EL (cell line): Measurements from ENCODE around the gene BECN2.

Experiments
- DNase-seq: peaks from one replicate; pipeline ENCODE4 v3.0.0-alpha.2; 2016

The BECN2 gene, protein sequence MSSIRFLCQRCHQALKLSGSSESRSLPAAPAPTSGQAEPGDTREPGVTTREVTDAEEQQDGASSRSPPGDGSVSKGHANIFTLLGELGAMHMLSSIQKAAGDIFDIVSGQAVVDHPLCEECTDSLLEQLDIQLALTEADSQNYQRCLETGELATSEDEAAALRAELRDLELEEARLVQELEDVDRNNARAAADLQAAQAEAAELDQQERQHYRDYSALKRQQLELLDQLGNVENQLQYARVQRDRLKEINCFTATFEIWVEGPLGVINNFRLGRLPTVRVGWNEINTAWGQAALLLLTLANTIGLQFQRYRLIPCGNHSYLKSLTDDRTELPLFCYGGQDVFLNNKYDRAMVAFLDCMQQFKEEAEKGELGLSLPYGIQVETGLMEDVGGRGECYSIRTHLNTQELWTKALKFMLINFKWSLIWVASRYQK

DNA sequence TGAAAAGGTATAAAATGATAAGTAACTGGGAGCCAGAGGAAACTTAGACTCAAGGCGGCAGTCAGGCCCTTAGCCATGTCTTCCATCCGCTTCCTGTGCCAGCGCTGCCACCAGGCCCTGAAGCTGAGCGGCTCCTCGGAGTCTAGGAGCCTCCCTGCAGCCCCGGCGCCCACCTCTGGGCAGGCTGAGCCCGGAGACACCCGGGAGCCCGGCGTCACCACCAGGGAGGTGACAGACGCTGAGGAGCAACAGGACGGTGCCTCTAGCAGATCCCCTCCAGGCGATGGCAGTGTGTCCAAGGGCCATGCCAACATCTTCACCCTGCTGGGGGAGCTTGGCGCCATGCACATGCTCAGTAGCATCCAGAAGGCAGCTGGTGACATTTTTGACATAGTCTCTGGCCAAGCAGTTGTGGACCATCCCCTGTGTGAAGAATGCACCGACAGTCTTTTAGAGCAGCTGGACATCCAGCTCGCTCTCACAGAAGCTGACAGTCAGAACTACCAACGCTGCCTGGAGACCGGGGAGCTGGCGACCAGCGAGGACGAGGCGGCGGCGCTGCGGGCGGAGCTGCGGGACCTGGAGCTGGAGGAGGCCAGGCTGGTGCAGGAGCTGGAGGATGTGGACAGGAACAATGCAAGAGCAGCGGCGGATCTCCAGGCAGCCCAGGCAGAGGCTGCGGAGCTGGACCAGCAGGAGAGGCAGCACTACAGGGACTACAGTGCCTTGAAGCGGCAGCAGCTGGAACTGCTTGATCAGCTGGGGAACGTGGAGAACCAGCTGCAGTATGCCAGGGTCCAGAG lies at the start of gene BECN2:
Gene BECN2, plus strand, starts transcription at position 76 of the 803 bp plus-strand sequence. Its CDS starts 0 bp downstream, at position 76.
- DNase-seq: no peak

DNA sequence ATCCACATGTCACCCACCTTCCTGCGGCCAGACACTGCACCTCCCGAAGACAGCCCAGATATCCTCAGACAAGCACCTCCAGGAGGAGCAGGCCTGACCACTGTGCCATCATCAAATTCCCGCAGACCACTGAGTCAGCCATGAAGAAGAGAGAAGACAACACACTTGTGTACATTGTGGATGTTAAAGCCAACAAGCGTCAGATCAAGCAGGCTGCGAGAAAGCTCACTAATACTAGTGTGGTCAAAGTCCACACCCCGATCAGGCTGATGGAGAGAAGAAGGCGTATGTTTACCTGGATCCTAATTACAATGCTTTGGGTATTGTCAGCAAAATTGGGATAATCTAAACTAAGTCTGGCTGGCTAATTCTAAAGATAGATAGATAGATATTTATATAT lies 41.4 kb upstream of the BECN2 start:
- DNase-seq: no peak

DNA sequence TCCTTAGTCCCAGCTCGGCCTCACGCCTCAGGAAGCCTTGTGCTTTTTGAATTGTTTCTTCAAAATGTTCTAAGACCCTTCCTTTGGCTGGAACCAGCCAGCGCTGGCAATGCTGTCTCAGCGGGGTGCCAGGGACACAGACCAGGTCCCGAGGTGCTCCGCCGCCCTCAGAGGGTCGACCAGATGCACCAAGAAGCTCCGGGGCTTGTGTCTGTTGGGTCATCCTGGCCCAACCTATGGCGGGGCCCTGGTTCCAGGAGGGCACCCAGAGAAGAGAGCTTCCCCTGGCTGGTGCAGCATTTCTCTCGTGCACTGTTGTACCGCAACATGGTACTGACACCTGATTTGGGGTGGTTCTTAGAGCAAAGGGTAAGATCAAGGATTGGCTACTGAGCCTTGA lies 40.1 kb upstream of the BECN2 start:
- DNase-seq: no peak

DNA sequence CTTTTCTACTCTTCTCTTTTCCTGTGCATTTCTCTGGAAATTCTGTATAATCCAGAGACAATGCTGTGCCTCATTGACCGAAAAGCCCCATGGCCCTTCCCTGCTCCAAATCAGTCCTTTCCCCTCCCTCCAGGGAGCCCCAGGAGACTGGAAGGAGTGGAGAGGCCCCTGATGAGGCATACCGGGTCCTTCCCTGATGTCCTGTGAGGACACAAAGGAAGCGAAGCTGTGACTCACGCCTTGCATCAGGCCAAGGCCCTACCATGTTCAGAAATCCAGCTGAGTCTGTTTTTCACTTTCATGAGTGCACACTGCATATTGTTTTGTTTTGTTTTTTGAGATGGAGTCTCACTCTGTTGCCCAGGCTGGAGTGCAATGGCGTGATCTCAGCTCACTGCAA lies 38.7 kb upstream of the BECN2 start:
- DNase-seq: peak; percentile 67

DNA sequence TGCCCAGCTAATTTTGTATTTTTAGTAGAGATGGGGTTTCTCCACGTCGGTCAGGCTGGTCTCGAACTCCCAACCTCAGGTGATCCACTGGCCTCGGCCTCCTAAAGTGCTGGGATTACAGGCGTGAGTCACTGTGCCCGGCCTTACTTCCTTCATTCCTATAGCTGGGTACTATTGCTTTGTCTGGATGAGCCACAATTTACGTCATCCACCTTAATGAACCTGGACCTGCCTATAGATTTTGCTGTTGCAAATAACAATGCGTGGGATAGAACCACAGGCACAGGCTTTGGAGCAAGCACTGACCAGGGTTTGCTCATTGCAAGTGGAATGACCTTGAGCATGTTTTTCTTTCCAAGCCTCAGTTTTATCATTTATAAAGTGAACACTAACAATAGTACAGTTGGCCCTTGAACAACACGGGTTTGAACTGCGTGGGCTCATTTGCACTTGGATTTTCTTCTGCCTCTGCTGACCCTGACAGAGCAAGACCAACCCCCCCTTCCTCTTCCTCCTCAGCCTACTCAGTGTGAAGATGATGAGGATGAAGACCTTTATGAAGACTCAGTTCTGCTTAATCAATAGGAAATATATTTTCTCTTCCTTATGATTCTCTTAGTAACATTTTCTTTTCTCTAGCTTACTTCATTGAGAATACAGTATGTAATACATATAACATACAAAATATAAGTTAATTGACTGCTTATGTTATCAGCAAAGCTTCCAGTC lies 33.3 kb upstream of the BECN2 start:
- no peak for DNase-seq

DNA sequence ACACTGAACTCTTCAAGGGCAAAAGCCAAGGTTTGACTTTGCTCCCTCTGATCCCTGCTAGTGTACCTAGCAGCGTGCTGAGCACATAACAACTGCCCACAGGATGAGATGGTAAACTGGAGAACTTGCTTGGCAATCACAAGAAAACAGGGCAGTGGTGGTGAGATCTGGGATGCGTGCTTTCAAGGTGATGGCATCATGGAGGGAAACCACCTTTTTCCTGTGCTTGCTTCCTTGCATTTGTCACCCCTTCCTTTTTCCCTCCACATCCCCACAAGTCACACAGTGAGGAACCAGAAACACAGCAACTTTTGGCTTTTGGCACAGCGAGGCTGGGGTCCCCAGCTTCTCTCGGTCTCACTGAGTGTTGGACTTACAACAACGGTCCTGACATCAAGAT lies 31.4 kb upstream of the BECN2 start:
- DNase-seq: no peak

DNA sequence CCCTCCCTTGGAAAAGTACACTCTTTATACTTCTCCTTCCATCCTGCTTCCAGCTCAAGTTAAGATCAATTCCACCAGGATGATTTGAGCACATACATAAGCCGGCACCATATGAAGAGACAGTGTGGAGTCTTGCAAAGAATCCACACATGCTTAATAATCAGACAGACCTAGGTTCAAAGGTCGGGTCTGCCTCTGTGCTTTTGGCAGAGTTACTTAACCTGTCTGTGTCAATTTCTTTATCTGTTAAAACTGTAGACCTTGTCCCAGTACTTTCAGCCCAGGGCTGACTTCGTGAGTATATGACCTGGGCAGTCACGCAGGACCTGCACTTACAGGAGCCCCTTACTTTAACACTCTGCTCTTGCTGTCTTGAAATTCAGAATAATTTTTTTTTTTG lies 30.2 kb upstream of the BECN2 start:
- DNase-seq: no peak

DNA sequence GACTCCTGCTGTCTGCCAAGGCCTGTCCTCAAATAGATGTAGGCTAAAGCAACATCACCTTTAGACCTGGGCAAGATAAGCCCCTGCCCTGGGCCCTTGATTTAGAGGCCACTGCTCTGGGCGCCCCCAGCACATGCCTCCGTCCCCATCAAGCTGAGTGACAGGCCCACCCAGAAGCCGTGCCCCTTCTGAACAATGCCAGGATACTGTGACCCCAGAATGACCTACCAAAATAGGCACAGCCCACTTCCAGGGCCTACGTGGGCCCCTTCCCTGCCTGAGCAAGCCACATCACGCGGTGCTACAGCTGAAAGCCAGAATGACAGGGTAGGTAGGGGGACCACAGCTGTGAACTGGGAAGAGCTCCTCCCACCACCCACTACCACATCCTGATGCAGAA lies 24.7 kb upstream of the BECN2 start:
- DNase-seq: no peak

DNA sequence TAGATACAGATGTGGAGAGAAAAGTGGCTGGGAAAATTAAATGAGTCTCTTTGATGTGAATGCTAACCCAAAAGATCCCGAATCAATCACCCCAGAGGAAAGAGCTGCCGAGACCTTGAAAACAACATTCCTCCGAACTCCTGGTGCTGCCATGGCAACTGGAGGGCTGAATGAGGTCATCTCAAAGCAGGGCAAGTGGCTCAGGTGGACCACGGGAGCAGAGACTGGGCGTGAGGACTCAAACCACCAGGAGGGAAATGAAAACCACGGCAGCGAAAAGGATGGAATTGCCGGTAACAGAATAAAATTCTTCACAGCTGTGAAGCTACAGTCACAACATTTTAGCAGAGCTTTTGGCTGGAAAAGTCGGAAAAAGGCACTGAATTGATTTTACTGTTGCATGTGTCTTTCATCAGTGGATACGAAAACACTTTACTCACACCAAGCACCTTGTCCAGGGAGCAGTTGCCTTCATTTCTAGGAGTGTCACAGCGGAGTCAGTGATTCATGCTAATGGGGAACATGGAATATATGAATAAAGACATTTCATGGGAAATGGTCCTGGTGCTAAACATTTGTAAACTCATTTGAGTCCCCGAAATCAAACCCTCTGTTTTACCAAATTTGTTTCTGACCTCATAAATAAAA lies 23.2 kb upstream of the BECN2 start:
- DNase-seq: peak; percentile 53

DNA sequence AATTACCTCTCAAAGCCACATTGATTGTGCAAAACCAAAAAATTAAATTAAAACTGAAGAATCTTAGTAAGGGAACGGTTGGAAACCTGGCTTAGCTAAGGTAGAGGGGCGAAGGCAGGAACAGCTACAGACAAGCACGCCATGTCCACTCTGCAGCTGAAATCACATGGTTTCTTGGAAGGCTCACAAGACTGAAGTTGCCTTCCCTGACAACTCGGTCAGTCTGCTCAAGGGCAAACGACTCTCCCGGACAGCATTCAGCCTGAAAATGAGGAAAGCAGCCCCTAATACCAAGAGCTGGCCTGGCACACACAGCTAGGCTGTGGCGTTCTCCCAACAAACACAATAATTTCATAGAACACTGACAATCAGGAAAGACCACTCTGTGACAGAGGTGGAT lies 22.7 kb upstream of the BECN2 start:
- DNase-seq: no peak

DNA sequence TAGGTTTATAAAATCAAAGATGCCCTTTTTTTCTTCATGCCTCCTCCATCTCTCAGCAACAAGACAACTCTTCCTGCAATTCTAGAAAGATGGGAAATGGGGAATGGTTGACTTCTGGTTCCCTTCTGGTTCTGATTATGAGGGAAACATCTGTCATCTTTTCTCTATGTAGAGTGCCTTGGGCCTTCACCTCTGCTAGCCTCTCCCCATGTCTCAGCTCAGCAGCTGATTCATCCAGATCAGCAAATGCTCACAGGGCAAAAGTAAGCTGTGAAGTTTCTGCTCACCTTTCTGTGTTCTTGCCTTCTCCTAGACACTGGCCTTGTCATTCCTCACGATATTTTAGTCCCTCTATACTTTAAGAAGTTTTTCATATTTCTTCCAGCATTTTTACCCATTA lies 17.8 kb upstream of the BECN2 start:
- no peak for DNase-seq

DNA sequence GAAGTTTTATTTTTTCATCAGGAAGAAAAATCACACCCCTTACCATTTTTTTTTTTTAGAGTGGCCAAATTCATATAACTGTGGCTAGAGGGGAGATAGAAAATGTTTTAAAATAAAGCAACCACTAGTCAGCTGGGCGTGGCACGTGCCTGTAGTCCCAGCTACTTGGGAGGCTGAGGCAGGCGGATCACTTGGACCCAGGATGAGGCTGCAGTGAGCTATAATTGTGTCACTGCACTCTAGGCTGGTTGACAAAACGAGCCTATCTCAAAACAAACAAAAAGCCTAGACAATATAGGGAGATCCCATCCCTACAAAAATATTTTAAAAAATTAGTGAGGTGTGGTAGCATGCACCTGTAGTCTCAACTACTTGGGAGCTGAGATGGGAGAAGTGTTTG lies 14.8 kb upstream of the BECN2 start:
- DNase-seq: no peak

DNA sequence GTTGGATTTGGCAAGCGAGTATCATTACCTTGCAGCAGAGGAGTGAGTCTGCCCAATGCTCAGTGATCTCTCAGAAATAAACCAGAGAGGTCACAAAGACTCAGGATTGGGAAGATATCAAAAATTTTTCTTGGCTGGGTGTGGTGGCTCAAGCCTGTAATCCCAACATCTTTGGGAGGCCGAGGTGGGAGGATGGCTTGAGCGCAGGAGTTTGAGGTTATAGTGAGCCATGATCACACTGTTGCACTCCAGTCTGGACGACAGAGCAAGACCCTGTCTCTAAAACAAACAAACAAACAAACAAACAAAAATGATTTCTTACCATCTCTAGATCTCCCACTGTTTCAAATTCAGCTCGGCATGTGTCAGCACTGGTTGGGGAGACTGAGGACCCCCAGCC lies 13.3 kb upstream of the BECN2 start:
- DNase-seq: no peak

DNA sequence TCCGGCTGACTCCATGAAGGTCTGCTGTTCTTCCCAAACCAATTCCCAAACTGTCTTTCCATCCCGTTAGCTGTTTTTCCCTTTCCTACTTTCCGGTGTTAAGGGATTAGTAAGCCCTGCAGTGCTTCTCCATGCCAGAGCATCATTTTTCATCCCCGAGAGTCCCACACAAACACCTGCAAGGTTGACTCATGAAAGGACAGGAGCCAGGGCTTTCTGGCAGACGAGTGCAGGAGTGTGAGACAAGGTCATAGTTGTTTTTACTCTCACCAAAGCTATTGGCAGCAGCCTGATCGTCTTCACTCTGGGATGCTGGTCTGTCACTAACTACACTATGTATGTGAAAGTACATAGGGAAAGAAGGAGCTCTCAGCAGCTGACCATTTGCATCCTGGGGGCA lies 10.2 kb upstream of the BECN2 start:
- no peak for DNase-seq

DNA sequence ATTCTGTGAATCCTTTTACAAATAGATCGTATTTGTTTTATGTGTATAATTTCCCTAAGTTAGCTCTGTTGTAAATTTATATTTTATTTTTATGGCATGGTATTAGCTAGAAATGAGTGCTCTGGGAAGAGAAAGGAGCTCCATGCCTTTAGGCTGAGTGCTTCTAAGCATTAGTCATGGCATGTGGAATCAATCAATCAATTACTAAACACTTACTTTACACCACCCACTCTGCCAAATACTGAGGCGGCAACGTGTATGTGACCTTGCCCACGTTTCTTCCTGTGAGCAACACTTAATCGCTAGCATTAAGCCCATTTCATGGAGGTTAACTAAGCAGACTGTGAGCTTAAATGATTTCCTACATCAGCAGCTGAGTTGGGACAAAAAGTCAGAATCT lies 7.2 kb upstream of the BECN2 start:
- peak; percentile 71 for DNase-seq

DNA sequence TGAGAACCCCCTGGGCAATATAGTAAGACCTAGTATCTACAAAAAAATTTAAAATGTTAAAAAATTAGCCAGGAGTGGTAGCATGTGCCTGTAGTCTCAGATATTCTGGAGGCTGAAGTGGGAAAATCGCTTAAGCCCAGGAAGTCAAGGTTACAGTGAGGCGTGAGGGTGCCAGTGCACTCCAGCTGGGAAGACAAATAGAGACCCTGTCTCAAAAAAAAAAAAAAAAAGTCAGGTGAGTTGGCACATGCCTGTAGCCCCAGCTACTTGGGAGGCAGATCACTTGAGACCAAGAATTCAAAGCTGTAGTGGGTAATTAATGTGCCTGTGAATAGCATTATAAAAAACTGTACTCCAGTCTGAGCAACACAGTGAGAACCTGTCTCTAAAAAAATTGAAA lies 4.6 kb downstream of the BECN2 start:
- DNase-seq: no peak

DNA sequence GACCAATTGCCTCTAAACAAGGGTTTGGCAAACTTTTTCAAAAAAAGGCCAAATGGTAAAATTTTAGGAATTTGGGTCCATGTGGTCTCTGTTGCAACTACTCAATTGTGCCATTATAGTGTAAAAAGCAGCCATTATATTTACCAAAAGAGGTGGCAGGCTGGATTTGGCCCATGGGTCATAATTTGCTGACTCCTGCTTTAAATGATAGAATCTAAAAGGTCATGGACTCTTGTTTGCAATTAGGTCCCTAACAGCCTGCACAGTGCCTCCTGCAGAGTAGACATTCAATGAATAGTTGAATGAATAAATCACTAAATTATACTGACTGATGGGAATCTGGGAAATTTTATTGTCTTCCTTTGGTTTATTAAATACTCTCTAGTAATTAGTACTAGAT lies 6.2 kb downstream of the BECN2 start:
- no peak for DNase-seq

DNA sequence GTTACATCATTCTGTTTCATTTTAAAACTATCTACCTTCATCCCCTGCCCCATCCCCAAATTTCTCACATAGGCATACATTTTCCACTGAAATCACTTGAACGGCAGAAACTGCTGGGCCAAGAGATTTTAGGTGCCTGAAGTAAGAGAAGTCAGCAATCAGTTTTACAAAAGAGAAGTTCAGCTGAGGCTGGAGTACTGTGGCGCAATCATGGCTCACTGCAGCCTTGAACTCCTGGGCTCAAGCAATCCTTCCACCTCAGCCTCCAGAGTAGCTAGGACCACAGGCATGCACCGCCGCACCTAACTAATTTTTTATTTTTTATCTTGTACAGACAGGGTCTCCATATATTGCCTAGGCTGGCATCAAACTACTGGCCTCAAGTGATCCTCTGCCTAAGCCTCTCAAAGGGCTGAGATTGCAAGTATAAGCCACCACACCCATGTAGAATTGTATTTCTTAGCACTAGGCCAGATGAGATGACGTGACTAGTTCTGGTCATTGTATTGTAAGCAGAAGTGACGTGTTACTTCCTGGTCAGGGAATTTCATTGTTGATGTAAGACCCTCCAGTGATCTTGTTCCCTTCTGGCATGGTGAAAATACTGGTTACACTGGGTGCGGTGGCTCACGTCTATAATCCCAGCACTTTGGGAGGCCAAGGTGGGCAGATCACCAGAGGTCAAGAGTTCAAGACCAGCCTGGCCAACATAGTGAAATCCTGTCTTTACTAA lies 7.1 kb downstream of the BECN2 start:
- DNase-seq: no peak

DNA sequence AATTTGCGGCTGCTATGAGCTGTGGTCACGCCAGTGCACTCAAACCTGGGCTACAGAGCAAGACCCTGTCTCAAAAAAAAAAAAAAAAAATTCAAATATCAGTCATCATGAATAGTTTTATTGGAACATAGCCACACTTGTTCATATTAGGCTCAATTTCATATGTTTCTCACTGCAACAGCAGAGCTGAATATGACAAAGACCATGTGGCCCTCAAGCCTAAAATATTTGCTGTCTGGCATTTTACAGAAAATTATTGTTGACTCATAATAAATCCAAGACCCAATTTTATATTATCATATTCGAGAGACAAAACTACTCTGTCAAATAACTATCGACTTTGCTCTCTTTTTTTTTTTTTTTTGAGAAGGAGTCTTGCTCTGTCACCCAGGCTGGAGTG lies 11.0 kb downstream of the BECN2 start:
- no peak for DNase-seq

DNA sequence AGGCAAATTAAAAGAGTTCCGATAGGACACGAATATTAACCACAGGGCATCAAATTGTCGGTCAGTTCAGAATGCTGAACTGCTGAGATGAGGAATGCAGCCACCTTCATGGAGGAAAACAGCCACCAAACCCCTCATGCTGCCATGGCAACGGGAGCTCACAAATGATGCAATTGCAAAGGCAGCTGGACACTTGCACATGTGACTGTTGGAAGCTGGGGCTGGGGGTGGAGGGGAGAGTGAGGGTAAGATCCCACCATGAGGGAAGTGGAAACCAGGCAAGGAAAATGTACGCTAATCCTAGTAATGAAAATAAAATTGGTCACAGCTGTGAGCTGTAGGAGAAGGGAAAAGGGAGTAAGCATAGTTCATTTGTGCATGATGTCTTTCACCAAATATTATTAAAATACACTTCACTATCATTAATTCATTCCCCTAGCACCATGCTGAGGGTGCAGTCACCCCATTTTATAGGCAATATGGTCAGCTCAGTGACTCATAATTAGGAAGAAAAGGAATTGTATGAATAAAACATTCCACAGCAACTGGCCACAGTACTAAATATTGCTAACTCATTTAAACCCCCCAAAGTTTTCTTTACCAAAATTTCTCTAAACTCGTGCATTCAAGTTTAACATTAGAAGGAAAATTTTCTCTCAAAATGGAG lies 15.3 kb downstream of the BECN2 start:
- peak; percentile 61 for DNase-seq

DNA sequence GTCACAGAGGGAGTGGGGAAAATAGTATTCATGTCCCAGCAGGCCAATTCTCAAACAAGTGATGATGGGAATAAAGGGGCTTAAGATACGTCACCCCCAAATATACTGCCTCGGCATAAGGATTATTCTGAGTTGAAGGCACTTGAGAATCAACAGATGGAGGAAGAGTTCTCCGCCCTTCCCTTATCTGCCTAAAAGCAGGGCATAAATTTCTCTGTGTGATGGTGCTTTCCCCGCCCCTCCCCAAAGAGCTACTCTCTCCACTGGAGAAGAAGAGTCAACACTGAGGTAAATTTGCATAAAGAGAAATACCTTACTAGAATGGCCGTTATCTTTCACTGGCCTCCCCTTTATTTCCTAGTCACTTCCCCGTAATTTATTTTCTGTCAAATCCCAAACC lies 18.7 kb downstream of the BECN2 start:
- DNase-seq: no peak

DNA sequence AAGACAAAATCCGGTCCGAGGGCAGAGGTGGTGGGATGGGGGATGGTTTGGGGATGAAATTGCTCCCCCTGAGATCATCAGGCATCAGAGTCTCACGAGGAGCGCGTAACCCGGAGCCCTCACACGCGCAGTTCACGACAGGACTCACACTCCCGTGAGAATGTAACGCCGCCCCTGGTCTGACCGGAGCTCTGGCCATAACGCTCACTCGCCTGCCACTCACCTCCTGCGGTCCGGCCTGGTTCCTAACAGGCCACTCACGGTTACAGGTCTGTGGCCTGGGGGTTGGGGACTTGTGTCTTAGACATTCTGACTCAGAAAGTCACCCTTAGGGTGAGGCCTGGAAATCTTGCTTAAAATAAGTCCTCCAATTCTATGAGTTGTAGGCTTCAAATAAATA lies 21.5 kb downstream of the BECN2 start:
- no peak for DNase-seq
